HepG2 (cell line): ENCODE measurements around the gene B4GALT2. TPM values are rescaled to one million over a fixed set of nuclear protein-coding genes. Genes with fewer than 3 reads are reported as not detected.

Source experiments
- ATAC-seq: fragments of 200-7000 bp; cut with Tn5 transposase; 3 replicates; pipeline ENCODE4 v1.9.1; 2020; ENCODE audit warnings: mild to moderate bottlenecking, moderate library complexity
- BruUV-seq: library from RNA; stranded (reverse); fragments of 400-500 nt; replicated peaks from 2 replicates; lab custom pipeline; 2021; lab: Mats Ljungman, UMichigan
- CTCF ChIA-PET: fragments of 300-600 bp; formaldehyde crosslinking; extraction: SDS; loops from one replicate; lab custom pipeline; 2021; ENCODE audit warnings: low total read pairs, inconsistent platforms, low intra/inter-chr PET ratio; lab: Yijun Ruan, JAX
- POLR2A ChIA-PET: fragments of 350-600 bp; sonication (Branson Sonifier 250); formaldehyde crosslinking; loops from one replicate; lab custom pipeline; 2020; ENCODE audit warnings: antibody characterized with exemption, inconsistent platforms; lab: Yijun Ruan, JAX
- DNase-seq: peaks from one replicate; pipeline ENCODE4 v3.0.0-alpha.2; 2015; ENCODE audit warnings: low spot score
- FAIRE-seq: peaks from 3 replicates; lab custom pipeline; 2011; peaks lifted over from hg19 to GRCh38; lab: Jason Lieb, UNC
- H2AFZ ChIP-seq: one replicate; pipeline ENCODE4 v1.6.1; 2011; ENCODE audit warnings: low read length, inconsistent platforms
- H3K27ac ChIP-seq: fragments of 300-600 bp; 3 replicates; pipeline ENCODE4 v1.8.0; 2011; ENCODE audit warnings: mixed run types, mild to moderate bottlenecking, mixed read lengths, low read length, inconsistent platforms; ENCODE audit not compliant: insufficient read depth; ENCODE audit errors: extremely low read length
- H3K27me3 ChIP-seq, 2 experiments: fragments of 200-600 bp in 1 of 2; 2 replicates in 1 of 2; 3 replicates in 1 of 2; pipeline versions ENCODE4 v1.6.0 to v1.8.0; 2011; ENCODE audit warnings: low read length in 2 of 2, mild to moderate bottlenecking in 2 of 2, moderate library complexity in 2 of 2, inconsistent platforms in 1 of 2; ENCODE audit not compliant: insufficient read depth in 2 of 2, control insufficient read depth in 1 of 2
- H3K36me3 ChIP-seq, 2 experiments: fragments of 200-600 bp in 1 of 2; replicated peaks in 1 of 2; 2 replicates in 1 of 2; 3 replicates in 1 of 2; pipeline versions ENCODE4 v1.5.1 to v1.8.0; 2011; ENCODE audit warnings: low read length in 2 of 2, inconsistent platforms in 1 of 2; ENCODE audit not compliant: insufficient read depth in 2 of 2, control insufficient read depth in 1 of 2
- H3K4me1 ChIP-seq: 2 replicates; pipeline ENCODE4 v1.5.1; 2012; ENCODE audit warnings: low read length, inconsistent platforms; ENCODE audit not compliant: insufficient read depth
- H3K4me2 ChIP-seq: 2 replicates; pipeline ENCODE4 v1.6.0; 2011; ENCODE audit warnings: low read depth, low read length, inconsistent platforms
- H3K4me3 ChIP-seq, 3 experiments: fragments of 200-600 bp in 1 of 3; sonication (generic), shearing (Covaris generic) in 1 of 3; replicated peaks in 1 of 3; 2 replicates each; pipeline ENCODE4 v1.5.1; 2011 to 2016; ENCODE audit warnings: low read length in 3 of 3, inconsistent platforms in 2 of 3, low read depth in 2 of 3, mild to moderate bottlenecking in 2 of 3, control low read depth in 1 of 3, mixed read lengths in 1 of 3; ENCODE audit not compliant: insufficient read depth in 1 of 3
- H3K79me2 ChIP-seq: one replicate; pipeline ENCODE4 v1.6.1; 2011; ENCODE audit warnings: low read length, inconsistent platforms; ENCODE audit not compliant: insufficient read depth
- H3K9ac ChIP-seq: 2 replicates; pipeline ENCODE4 v1.6.0; 2011; ENCODE audit warnings: mild to moderate bottlenecking, low read depth, low read length, inconsistent platforms; ENCODE audit not compliant: insufficient read depth
- H3K9me3 ChIP-seq: 2 replicates; pipeline ENCODE4 v1.5.1; 2012; ENCODE audit warnings: mild to moderate bottlenecking, low read length
- H4K20me1 ChIP-seq: 2 replicates; pipeline ENCODE4 v1.6.0; 2011; ENCODE audit warnings: inconsistent platforms, mild to moderate bottlenecking, low read length, moderate library complexity; ENCODE audit not compliant: insufficient read depth
- ARID4A ChIP-seq: sonication (generic); formaldehyde crosslinking; IDR thresholded peaks from 2 replicates; pipeline ENCODE4 v1.5.0; 2020; ENCODE audit warnings: mild to moderate bottlenecking, missing genetic modification reagents, borderline replicate concordance
- ATF5 ChIP-seq: sonication (generic); formaldehyde crosslinking; IDR thresholded peaks from 2 replicates; pipeline ENCODE4 v1.4.0; 2020; ENCODE audit warnings: mild to moderate bottlenecking, low read depth, missing genetic modification reagents
- HMGXB4 ChIP-seq, 2 experiments: sonication (generic) in 1 of 2; formaldehyde crosslinking in 1 of 2; IDR thresholded peaks; 2 replicates each; pipeline versions ENCODE4 v1.4.0 to v1.6.1; 2018 to 2020; ENCODE audit warnings: missing genetic modification reagents in 2 of 2, borderline replicate concordance in 1 of 2, low read depth in 1 of 2, mild to moderate bottlenecking in 1 of 2, missing biosample characterization in 1 of 2
- ISX ChIP-seq: sonication (generic); formaldehyde crosslinking; conservative IDR thresholded peaks from 2 replicates; pipeline ENCODE4 v1.5.0; 2020; ENCODE audit warnings: missing genetic modification reagents
- KDM5A ChIP-seq: fragments of 200-600 bp; sonication (generic); IDR thresholded peaks from 2 replicates; pipeline ENCODE4 v1.7.0; 2018; ENCODE audit warnings: antibody characterized with exemption, mild to moderate bottlenecking, low read length, borderline replicate concordance
- MYC ChIP-seq: sonication (generic); formaldehyde crosslinking; IDR thresholded peaks from 2 replicates; pipeline ENCODE4 v1.9.0; 2021; ENCODE audit warnings: missing genetic modification reagents, borderline replicate concordance
- PAWR ChIP-seq: sonication (generic); formaldehyde crosslinking; IDR thresholded peaks from 2 replicates; pipeline ENCODE4 v1.4.0; 2020; ENCODE audit warnings: missing genetic modification reagents, mild to moderate bottlenecking, borderline replicate concordance
- RAD51 ChIP-seq: fragments of 450-650 bp; IDR thresholded peaks from 2 replicates; pipeline ENCODE4 v1.6.1; 2016; ENCODE audit warnings: borderline replicate concordance
- TFAP4 ChIP-seq: sonication (generic); IDR thresholded peaks from 2 replicates; pipeline ENCODE4 v1.6.1; 2016; ENCODE audit warnings: low read depth, borderline replicate concordance
- TOPORS ChIP-seq: sonication (generic); formaldehyde crosslinking; IDR thresholded peaks from 2 replicates; pipeline ENCODE4 v1.8.0; 2023; ENCODE audit warnings: mild to moderate bottlenecking, missing genetic modification reagents
- TRAFD1 ChIP-seq: sonication (generic); formaldehyde crosslinking; IDR thresholded peaks from 2 replicates; pipeline ENCODE4 v1.5.1; 2020; ENCODE audit warnings: missing genetic modification reagents, mild to moderate bottlenecking, borderline replicate concordance
- ZNF598 ChIP-seq: sonication (generic); formaldehyde crosslinking; IDR thresholded peaks from 2 replicates; pipeline ENCODE4 v1.5.1; 2020; ENCODE audit warnings: mild to moderate bottlenecking, missing genetic modification reagents, borderline replicate concordance
- WGBS: methylation state at CpG from one replicate; pipeline ENCODE4 v1.1.6; 2017; ENCODE audit warnings: low lambda C conversion rate; 5-methylcytosine and 5-hydroxymethylcytosine counted together
- in situ Hi-C: cut with HindIII; loops from 2 replicates; pipeline ENCODE4 v1.10.0; 2017; ENCODE audit warnings: low pct_unique_long_range_greater_than_20kb; ENCODE audit not compliant: extremely low pct_ligation_motif_present
- intact Hi-C: fragments of 100-400 bp; cut with micrococcal nuclease; formaldehyde crosslinking; loops from one replicate; pipeline ENCODE4 v1.10.0; 2022; ENCODE audit not compliant: unreplicated experiment
- polyA plus RNA-seq, 8 experiments: library from polyadenylated mRNA; depleted of rRNA in 3 of 8; stranded (reverse) in 7 of 8; unstranded in 1 of 8; fragments of >200 nt; fragmentation: Illumina TruSeq in 4 of 8; extraction: Trizol in 4 of 8; gene quantifications; 2 replicates each; pipeline versions ENCODE4 v1.2.1 to v1.2.3, GENCODE V29; 2011 to 2016; ENCODE audit warnings: low read depth in 4 of 8, missing spikeins in 1 of 8, mixed read lengths in 1 of 8; ENCODE audit not compliant: insufficient read depth in 1 of 8
- total RNA-seq, 5 experiments: library from RNA; depleted of rRNA; stranded (reverse); fragments of >200 nt; fragmentation: Illumina TruSeq; extraction: Trizol; gene quantifications; 2 replicates each; pipeline ENCODE4 v1.2.3, GENCODE V29; 2016; ENCODE audit warnings: low read depth in 1 of 5

Gene B4GALT2
- total and polyA plus RNA-seq, 2 of the 13 experiments (the other 11 are each of a cell fraction or from before 2014, with no cell fraction given) = 41.9 to 78.0 TPM

GRCh38 chr1:43935711-43936427 is 43.1 kb upstream of the B4GALT2 start:
- H3K9ac ChIP-seq = peak overlapping the region; percentile 49
- ChIA-PET POLR2A (interaction anchor here (1.3 to 4.3 kb wide), 5 partner anchors 12 to 172 kb away, joined by 5 to 38 read pairs (median 8); partner anchors contain the start of genes ATP6V0B, DPH2, IPO13 and SLC6A9), CTCF (interaction anchor here (4.6 kb wide), 1 partner anchor 172 kb away, joined by 44 read pairs; no protein-coding TSS in a partner anchor)
- no peaks in the 10 kb centered on the region for H3K9me3 ChIP-seq
- H3K36me3 ChIP-seq = no peaks in the 10 kb centered on the region
- peak overlapping the region; percentile 50 to 84 (median 61) for H3K4me3 ChIP-seq
- H3K4me1 ChIP-seq = peaks cover 39% of the 10 kb centered on the region
- ATAC-seq = peak; percentile 8
- peak overlapping the region; percentile 27 for H3K27ac ChIP-seq
- BruUV-seq = no TSS peak
- DNase-seq = no peak
- WGBS = 5% methylated on average over 6 of the region's 48 CpGs
- in situ Hi-C loops = no loop called here
- H3K79me2 ChIP-seq = no peaks in the 10 kb centered on the region
- intact Hi-C loops = loop anchor here (1.0 to 10.0 kb wide), 2 partner anchors 10 to 99 kb away; partner anchors contain the start of genes IPO13 and SLC6A9
- H2AFZ ChIP-seq = no peak overlapping the region
- H4K20me1 ChIP-seq = no peaks in the 10 kb centered on the region
- no peaks in the 10 kb centered on the region for H3K27me3 ChIP-seq
- no peak for FAIRE-seq
- peak overlapping the region; percentile 99 for H3K4me2 ChIP-seq
- TF ChIP-seq ATF5 (CRISPR knock-in tag) = no peak
- TF ChIP-seq ISX = no peak
- TF ChIP-seq TRAFD1 (CRISPR knock-in tag) = no peak
- peak; percentile 5; the same call in 1 of the 2 replicates for TF ChIP-seq ARID4A (CRISPR knock-in tag)
- no peak for TF ChIP-seq HMGXB4 (CRISPR knock-in tag; IDR thresholded peaks at IDR 0.05; ENCODE audit: borderline replicate concordance in 1 of 2, low read depth in 1 of 2)
- TF ChIP-seq PAWR (CRISPR knock-in tag) = no peak
- TF ChIP-seq RAD51 = no peak
- TF ChIP-seq TOPORS (CRISPR knock-in tag) = no peak
- TF ChIP-seq MYC (CRISPR knock-in tag) = no peak
- TF ChIP-seq ZNF598 (CRISPR knock-in tag) = no peak
- no peak for TF ChIP-seq TFAP4
- no peak for TF ChIP-seq KDM5A
